H9 (cell line): ENCODE measurements around the gene TAF3. TPM values are rescaled to one million over a fixed set of nuclear protein-coding genes. Genes with fewer than 3 reads are reported as not detected.

Source experiments
- DNase-seq: peaks from one replicate; pipeline ENCODE4 v3.0.0-alpha.2; 2017
- H2AFZ ChIP-seq: one replicate; pipeline ENCODE4 v1.6.1; 2013; ENCODE audit warnings: mild to moderate bottlenecking, low read length, control low read depth, moderate library complexity
- H2AK5ac ChIP-seq: 2 replicates; pipeline ENCODE4 v1.6.1; 2013; ENCODE audit warnings: low read length, control low read depth, mixed read lengths; ENCODE audit not compliant: insufficient read length
- H2BK120ac ChIP-seq: one replicate; pipeline ENCODE4 v1.6.1; 2013; ENCODE audit warnings: low read depth, mild to moderate bottlenecking, low read length, control low read depth, inconsistent platforms; ENCODE audit not compliant: poor library complexity, severe bottlenecking
- H2BK12ac ChIP-seq: 2 replicates; pipeline ENCODE4 v1.6.1; 2013; ENCODE audit warnings: low read length, control low read depth, mixed read lengths, low read depth; ENCODE audit not compliant: insufficient read length
- H2BK15ac ChIP-seq: 2 replicates; pipeline ENCODE4 v1.6.1; 2013; ENCODE audit warnings: low read depth, low read length, control low read depth
- H2BK20ac ChIP-seq: one replicate; pipeline ENCODE4 v1.6.1; 2013; ENCODE audit warnings: low read depth, mild to moderate bottlenecking, low read length, control low read depth, inconsistent platforms; ENCODE audit not compliant: poor library complexity, severe bottlenecking
- H2BK5ac ChIP-seq: 2 replicates; pipeline ENCODE4 v1.6.1; 2013; ENCODE audit warnings: low read length, control low read depth, mixed read lengths; ENCODE audit not compliant: insufficient read length
- H3K14ac ChIP-seq: 2 replicates; pipeline ENCODE4 v1.6.1; 2013; ENCODE audit warnings: low read length, control low read depth; ENCODE audit not compliant: insufficient read depth
- H3K18ac ChIP-seq: 2 replicates; pipeline ENCODE4 v1.6.1; 2013; ENCODE audit warnings: low read depth, mild to moderate bottlenecking, mixed read lengths, low read length, control low read depth; ENCODE audit not compliant: insufficient read length
- H3K23ac ChIP-seq: 2 replicates; pipeline ENCODE4 v1.6.1; 2013; ENCODE audit warnings: low read length, control low read depth, mixed read lengths, low read depth; ENCODE audit not compliant: insufficient read length
- H3K23me2 ChIP-seq: 2 replicates; pipeline ENCODE4 v1.6.1; 2013; ENCODE audit warnings: low read depth, mild to moderate bottlenecking, mixed read lengths, low read length, control low read depth; ENCODE audit not compliant: insufficient read length, poor library complexity, severe bottlenecking
- H3K27ac ChIP-seq: 2 replicates; pipeline ENCODE4 v1.5.1; 2013; ENCODE audit warnings: low read length, control low read depth, mixed read lengths, low read depth; ENCODE audit not compliant: insufficient read length
- H3K27me3 ChIP-seq: 2 replicates; pipeline ENCODE4 v1.6.1; 2013; ENCODE audit warnings: low read length, control low read depth, inconsistent platforms; ENCODE audit not compliant: insufficient read depth
- H3K4ac ChIP-seq: 2 replicates; pipeline ENCODE4 v1.6.1; 2013; ENCODE audit warnings: low read depth, mild to moderate bottlenecking, control low read depth, inconsistent platforms, low read length, moderate library complexity
- H3K4me1 ChIP-seq: 2 replicates; pipeline ENCODE4 v1.6.1; 2013; ENCODE audit warnings: low read length, control low read depth, inconsistent platforms; ENCODE audit not compliant: insufficient read depth
- H3K4me2 ChIP-seq: 2 replicates; pipeline ENCODE4 v1.6.1; 2013; ENCODE audit warnings: low read length, control low read depth, mixed read lengths; ENCODE audit not compliant: insufficient read length, insufficient read depth
- H3K56ac ChIP-seq: 2 replicates; pipeline ENCODE4 v1.6.1; 2013; ENCODE audit warnings: low read depth, mild to moderate bottlenecking, mixed read lengths, low read length, control low read depth; ENCODE audit not compliant: insufficient read length
- H3K79me1 ChIP-seq: 2 replicates; pipeline ENCODE4 v1.6.1; 2013; ENCODE audit warnings: low read depth, mild to moderate bottlenecking, moderate library complexity, low read length, control low read depth, inconsistent platforms; ENCODE audit not compliant: insufficient read depth, poor library complexity, severe bottlenecking
- H3K79me2 ChIP-seq: 2 replicates; pipeline ENCODE4 v1.6.1; 2013; ENCODE audit warnings: low read length, control low read depth, inconsistent platforms; ENCODE audit not compliant: insufficient read depth
- H3K9ac ChIP-seq: 2 replicates; pipeline ENCODE4 v1.6.1; 2013; ENCODE audit warnings: low read length, control low read depth, mixed read lengths; ENCODE audit not compliant: insufficient read length; ENCODE audit errors: extremely low read depth
- H3K9me3 ChIP-seq: one replicate; pipeline ENCODE4 v1.6.1; 2013; ENCODE audit warnings: low read depth, low read length, inconsistent platforms; ENCODE audit not compliant: control insufficient read depth
- H3T11ph ChIP-seq: one replicate; pipeline ENCODE4 v1.6.1; 2013; ENCODE audit warnings: mild to moderate bottlenecking, low read length, control low read depth, inconsistent platforms
- H4K20me1 ChIP-seq: one replicate; pipeline ENCODE4 v1.6.1; 2013; ENCODE audit not compliant: control insufficient read depth, insufficient read length, insufficient read depth
- H4K5ac ChIP-seq: 2 replicates; pipeline ENCODE4 v1.6.1; 2013; ENCODE audit warnings: low read depth, mild to moderate bottlenecking, mixed read lengths, low read length, control low read depth; ENCODE audit not compliant: insufficient read length
- H4K8ac ChIP-seq: replicated peaks from 2 replicates; pipeline ENCODE4 v1.6.1; 2013; ENCODE audit warnings: low read length, control low read depth, mixed read lengths, low read depth; ENCODE audit not compliant: insufficient read length
- H4K91ac ChIP-seq: 2 replicates; pipeline ENCODE4 v1.6.1; 2013; ENCODE audit warnings: low read depth, mild to moderate bottlenecking, moderate library complexity, mixed read lengths, low read length, control low read depth; ENCODE audit not compliant: insufficient read length
- H3K27ac Mint-ChIP-seq, 3 experiments: 2 replicates in 2 of 3; 3 replicates in 1 of 3; pipeline ENCODE4 v1.8.0; 2020 to 2021; ENCODE audit warnings: mixed read lengths in 3 of 3, mild to moderate bottlenecking in 1 of 3, moderate library complexity in 1 of 3
- H3K27me3 Mint-ChIP-seq: 2 replicates; pipeline ENCODE4 v1.8.0; 2021; ENCODE audit warnings: low read depth, mild to moderate bottlenecking, moderate library complexity, mixed read lengths
- H3K36me3 Mint-ChIP-seq, 3 experiments: 2 replicates in 2 of 3; 3 replicates in 1 of 3; pipeline ENCODE4 v1.8.0; 2020 to 2021; ENCODE audit warnings: low read depth in 3 of 3, mixed read lengths in 3 of 3; ENCODE audit not compliant: insufficient read depth in 1 of 3
- H3K4me1 Mint-ChIP-seq, 2 experiments: 2 replicates each; pipeline ENCODE4 v1.8.0; 2020; ENCODE audit warnings: mixed read lengths in 2 of 2
- H3K4me3 Mint-ChIP-seq, 2 experiments: 2 replicates in 1 of 2; 3 replicates in 1 of 2; pipeline ENCODE4 v1.8.0; 2020 to 2021; ENCODE audit warnings: mild to moderate bottlenecking in 2 of 2, mixed read lengths in 2 of 2, moderate library complexity in 1 of 2
- H3K9me3 Mint-ChIP-seq, 2 experiments: 2 replicates in 1 of 2; 3 replicates in 1 of 2; pipeline ENCODE4 v1.8.0; 2020; ENCODE audit warnings: mild to moderate bottlenecking in 2 of 2, mixed read lengths in 2 of 2, moderate library complexity in 1 of 2
- CTCF ChIP-seq: fragments of 200-600 bp; sonication (generic); conservative IDR thresholded peaks from 3 replicates; pipeline ENCODE4 v1.8.0; 2021; ENCODE audit warnings: antibody characterized with exemption, mild to moderate bottlenecking
- WGBS: extraction: QIAGEN DNeasy Blood & Tissue Kit; methylation state at CpG from one replicate; pipeline ENCODE4 v1.1.7; 2013; ENCODE audit warnings: missing lambda C conversion rate, low lambda C conversion rate, mixed read lengths; ENCODE audit not compliant: insufficient read length; ENCODE audit errors: extremely low coverage; 5-methylcytosine and 5-hydroxymethylcytosine counted together
- total RNA-seq: library from RNA; stranded (reverse); gene quantifications from 2 replicates; pipeline ENCODE4 v1.2.1, GENCODE V29; 2021

Gene TAF3
- total RNA-seq, 1 experiment from 2014 or later = 10.2 TPM

GRCh38 chr10:7891634-7892033, 73.3 kb downstream of the TAF3 start:
- no peak overlapping the region for H4K91ac ChIP-seq
- H2BK120ac ChIP-seq = no peak overlapping the region
- no peak overlapping the region for H2BK12ac ChIP-seq
- no peaks in the 10 kb centered on the region for H3K23me2 ChIP-seq
- peaks cover 0 to 2% (median under 1%) of the 10 kb centered on the region in 3 experiments; a peak in 2 of 7 replicates for H3K36me3 Mint-ChIP-seq
- no peak overlapping the region for H4K5ac ChIP-seq
- no peaks in the 10 kb centered on the region for H3K79me1 ChIP-seq
- no peak overlapping the region for H3K18ac ChIP-seq
- no peak overlapping the region for H3K56ac ChIP-seq
- no peak overlapping the region for H4K8ac ChIP-seq
- H2AK5ac ChIP-seq = no peak overlapping the region
- no peak overlapping the region for H3K9ac ChIP-seq
- no peak overlapping the region for H3T11ph ChIP-seq
- H3K27me3 Mint-ChIP-seq = no peaks in the 10 kb centered on the region
- no peaks in the 10 kb centered on the region for H4K20me1 ChIP-seq
- H3K4me1 ChIP-seq = no peaks in the 10 kb centered on the region; the same call in 1 of the 2 replicates
- no peaks in the 10 kb centered on the region for H3K9me3 ChIP-seq
- no peak overlapping the region for H3K4ac ChIP-seq
- H2AFZ ChIP-seq = no peak overlapping the region
- H3K27ac Mint-ChIP-seq = no peak overlapping the region
- H3K4me3 Mint-ChIP-seq = no peak overlapping the region
- no peak overlapping the region for H3K4me2 ChIP-seq
- DNase-seq = no peak
- no peaks in the 10 kb centered on the region for H3K79me2 ChIP-seq
- no peak overlapping the region for H3K14ac ChIP-seq
- H3K4me1 Mint-ChIP-seq = peaks cover 9 to 14% of the 10 kb centered on the region in 2 experiments
- TF ChIP-seq CTCF = no peak
- H3K9me3 Mint-ChIP-seq = no peaks in the 10 kb centered on the region
- WGBS = no CpG with 5 or more reads among the region's 1 CpG
- H2BK20ac ChIP-seq = no peak overlapping the region
- H2BK5ac ChIP-seq = no peak overlapping the region
- H3K27me3 ChIP-seq = no peaks in the 10 kb centered on the region; the same call in 1 of the 2 replicates
- no peak overlapping the region for H3K23ac ChIP-seq
- H3K27ac ChIP-seq = no peak overlapping the region
- H2BK15ac ChIP-seq = no peak overlapping the region
